A549 (cell line): ENCODE data around the gene PTPRD. TPM values are rescaled to one million over a fixed set of nuclear protein-coding genes. Genes with fewer than 3 reads are reported as not detected.

ENCODE experiments used
- ATAC-seq, 2 experiments: fragments of 200-7000 bp in 1 of 2; fragments of >200 bp in 1 of 2; cut with Nextera tagmentation in 1 of 2; cut with Tn5 transposase in 1 of 2; 3 replicates each; pipeline versions ENCODE4 v1.8.0 to v1.9.1; 2018 to 2020; ENCODE audit warnings: mild to moderate bottlenecking in 1 of 2, moderate library complexity in 1 of 2
- CTCF ChIA-PET: fragments of 300-600 bp; sonication (Branson Sonifier 250); formaldehyde crosslinking; extraction: SDS; loops from one replicate; lab custom pipeline; 2021; ENCODE audit warnings: antibody characterized with exemption, inconsistent platforms; lab: Yijun Ruan, JAX
- POLR2A ChIA-PET: fragments of 350-600 bp; formaldehyde crosslinking; extraction: SDS; loops from one replicate; lab custom pipeline; 2021; ENCODE audit warnings: antibody characterized with exemption, inconsistent platforms; lab: Yijun Ruan, JAX
- DNase-seq, 2 experiments: peaks; one replicate each; pipeline versions ENCODE4 v3.0.0 to v3.0.0-alpha.2; 2011 to 2016; ENCODE audit warnings: low read depth in 1 of 2, low spot score in 1 of 2
- FAIRE-seq: peaks from 2 replicates; lab custom pipeline; 2011; peaks lifted over from hg19 to GRCh38; lab: Jason Lieb, UNC
- H3K27ac ChIP-seq, 2 experiments: fragments of >200 bp; sonication (Bioruptor Twin); formaldehyde crosslinking; 3 replicates each; pipeline ENCODE4 v1.5.1; 2016 to 2017
- H3K4me1 ChIP-seq: fragments of >200 bp; sonication (Bioruptor Twin); formaldehyde crosslinking; 3 replicates; pipeline ENCODE4 v1.6.1; 2016
- H3K4me2 ChIP-seq: fragments of >200 bp; sonication (Bioruptor Twin); formaldehyde crosslinking; 3 replicates; pipeline ENCODE4 v1.6.1; 2016
- H3K4me3 ChIP-seq: fragments of >200 bp; sonication (Bioruptor Twin); formaldehyde crosslinking; 3 replicates; pipeline ENCODE4 v1.5.1; 2016
- H3K9me3 ChIP-seq: fragments of >200 bp; sonication (Bioruptor Twin); formaldehyde crosslinking; 3 replicates; pipeline ENCODE4 v1.6.1; 2016
- CBX2 ChIP-seq: fragments of 200-600 bp; sonication (generic); IDR thresholded peaks from 2 replicates; pipeline ENCODE4 v1.6.1; 2016; ENCODE audit warnings: low read depth, mild to moderate bottlenecking, borderline replicate concordance
- CBX8 ChIP-seq: fragments of 200-600 bp; sonication (generic); IDR thresholded peaks from 2 replicates; pipeline ENCODE4 v1.6.1; 2016
- CHD2 ChIP-seq: fragments of 150-350 bp; IDR thresholded peaks from 2 replicates; pipeline ENCODE4 v1.6.1; 2014; ENCODE audit warnings: low read length; ENCODE audit not compliant: partially characterized antibody
- CHD4 ChIP-seq: fragments of 200-600 bp; sonication (generic); IDR thresholded peaks from 2 replicates; pipeline ENCODE4 v1.6.1; 2016; ENCODE audit warnings: antibody characterized with exemption, mild to moderate bottlenecking, borderline replicate concordance
- EHF ChIP-seq: fragments of 250-450 bp; sonication (Bioruptor Pico); IDR thresholded peaks from 2 replicates; pipeline ENCODE4 v1.5.0; 2020; ENCODE audit warnings: mild to moderate bottlenecking
- HOXB5 ChIP-seq: fragments of 250-450 bp; sonication (Bioruptor Pico); IDR thresholded peaks from 2 replicates; pipeline ENCODE4 v1.5.0; 2020; ENCODE audit warnings: mild to moderate bottlenecking, moderate library complexity
- JUNB ChIP-seq: fragments of >200 bp; sonication (Bioruptor Twin); formaldehyde crosslinking; IDR thresholded peaks from 2 replicates; pipeline ENCODE4 v1.6.1; 2016
- MAX ChIP-seq: IDR thresholded peaks from 2 replicates; pipeline ENCODE4 v1.6.1; 2012
- MAZ ChIP-seq: fragments of 150-350 bp; IDR thresholded peaks from 2 replicates; pipeline ENCODE4 v1.6.1; 2014; ENCODE audit warnings: antibody characterized with exemption, low read depth, low read length, borderline replicate concordance
- NPAS2 ChIP-seq: fragments of 250-450 bp; sonication (Bioruptor Pico); IDR thresholded peaks from 2 replicates; pipeline ENCODE4 v1.8.0; 2022; ENCODE audit warnings: mild to moderate bottlenecking, moderate library complexity, borderline replicate concordance
- NR3C1 ChIP-seq: fragments of >200 bp; sonication (Bioruptor Twin); formaldehyde crosslinking; IDR thresholded peaks from 3 replicates; pipeline ENCODE4 v1.6.1; 2017
- PHF8 ChIP-seq: fragments of 200-600 bp; sonication (generic); IDR thresholded peaks from 2 replicates; pipeline ENCODE4 v1.6.1; 2016; ENCODE audit warnings: low read depth, mild to moderate bottlenecking, antibody characterized with exemption, moderate library complexity, borderline replicate concordance
- RAD21 ChIP-seq, 2 experiments: fragments of >200 bp in 1 of 2; sonication (Bioruptor Twin) in 1 of 2; formaldehyde crosslinking in 1 of 2; IDR thresholded peaks in 1 of 2; conservative IDR thresholded peaks in 1 of 2; 2 replicates in 1 of 2; 3 replicates in 1 of 2; pipeline ENCODE4 v1.6.1; 2012 to 2018; ENCODE audit warnings: inconsistent platforms in 1 of 2
- RARB ChIP-seq: fragments of 250-450 bp; sonication (Bioruptor Pico); IDR thresholded peaks from 2 replicates; pipeline ENCODE4 v1.8.0; 2021; ENCODE audit warnings: mild to moderate bottlenecking, moderate library complexity
- REST ChIP-seq: fragments of 200-600 bp; sonication (generic); IDR thresholded peaks from 2 replicates; pipeline ENCODE4 v1.6.1; 2016; ENCODE audit warnings: antibody characterized with exemption, mild to moderate bottlenecking, moderate library complexity
- SMC3 ChIP-seq: fragments of >200 bp; sonication (Bioruptor Twin); formaldehyde crosslinking; IDR thresholded peaks from 3 replicates; pipeline ENCODE4 v1.6.1; 2018; ENCODE audit warnings: inconsistent platforms
- SREBF2 ChIP-seq: fragments of 450-650 bp; IDR thresholded peaks from 2 replicates; pipeline ENCODE4 v1.6.1; 2014; ENCODE audit warnings: mild to moderate bottlenecking, moderate library complexity
- ZC3H11A ChIP-seq: fragments of 450-650 bp; IDR thresholded peaks from 2 replicates; pipeline ENCODE4 v1.6.1; 2014; ENCODE audit warnings: antibody characterized with exemption, mild to moderate bottlenecking
- WGBS: methylation state at CpG from one replicate; pipeline ENCODE4 v1.1.6; 2017; ENCODE audit errors: missing lambda C conversion rate; 5-methylcytosine and 5-hydroxymethylcytosine counted together
- polyA plus RNA-seq, 4 experiments: library from polyadenylated mRNA; depleted of rRNA in 3 of 4; stranded (reverse); fragments of >200 nt; fragmentation: RNase III in 1 of 4; extraction: RNeasy Plus Mini Kit Qiagen cat#74134 plus additional on column Dnase treatment in 1 of 4; gene quantifications; 2 replicates in 3 of 4; 3 replicates in 1 of 4; pipeline ENCODE4 v1.2.3, GENCODE V29; 2011 to 2017
- TF ChIP-seq, protein P1 (sequence below): fragments of 250-450 bp; sonication (Bioruptor Pico); IDR thresholded peaks from 2 replicates; pipeline ENCODE4 v1.5.0; 2020; ENCODE audit warnings: low read depth, mild to moderate bottlenecking, moderate library complexity
- TF ChIP-seq, protein P2 (sequence below): IDR thresholded peaks from 2 replicates; pipeline ENCODE4 v1.6.1; 2012
- TF ChIP-seq, protein P3 (sequence below): IDR thresholded peaks from 2 replicates; pipeline ENCODE4 v1.6.1; 2012; ENCODE audit warnings: low read depth, borderline replicate concordance

Gene PTPRD
- polyA plus RNA-seq, 2 of the 4 experiments (the other 2 are of a cell fraction), result 0.39 to 1.3 TPM

DNA sequence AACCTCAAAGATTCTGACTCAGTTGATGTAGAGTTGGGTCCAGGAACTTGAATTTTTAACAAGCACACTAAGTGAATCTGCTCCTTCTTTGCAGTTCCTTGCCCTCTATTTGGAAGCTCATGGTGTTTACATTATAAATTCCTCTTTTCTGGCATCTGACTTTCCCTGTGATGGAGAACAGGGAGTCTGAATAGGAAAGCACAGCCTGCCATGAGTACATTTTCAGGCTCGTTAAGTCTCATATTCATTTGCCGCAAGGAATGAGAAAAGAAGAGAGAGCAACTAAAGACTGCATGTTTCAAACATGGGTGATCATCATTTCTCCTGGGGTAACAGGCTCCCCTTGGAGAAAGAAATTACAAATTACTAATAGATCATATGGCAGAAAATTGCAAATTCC, 2345.2 kb downstream of the PTPRD start:
- 48% methylated on average over 2 of the region's 2 CpGs for WGBS
- ATAC-seq, result no peak
- no peak overlapping the region for H3K4me3 ChIP-seq
- TF ChIP-seq PHF8 (no peak), SREBF2 (no peak), CHD2 (no peak), CHD4 (no peak)
- TF ChIP-seq, protein P1, sequence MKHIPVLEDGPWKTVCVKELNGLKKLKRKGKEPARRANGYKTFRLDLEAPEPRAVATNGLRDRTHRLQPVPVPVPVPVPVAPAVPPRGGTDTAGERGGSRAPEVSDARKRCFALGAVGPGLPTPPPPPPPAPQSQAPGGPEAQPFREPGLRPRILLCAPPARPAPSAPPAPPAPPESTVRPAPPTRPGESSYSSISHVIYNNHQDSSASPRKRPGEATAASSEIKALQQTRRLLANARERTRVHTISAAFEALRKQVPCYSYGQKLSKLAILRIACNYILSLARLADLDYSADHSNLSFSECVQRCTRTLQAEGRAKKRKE, result no peak
- DNase-seq, result no peak
- ChIA-PET CTCF (no interaction called here), POLR2A (no interaction called here)
- no peak overlapping the region for H3K27ac ChIP-seq
- no peak for FAIRE-seq
- H3K4me2 ChIP-seq, result no peak overlapping the region
- no peaks in the 10 kb centered on the region for H3K9me3 ChIP-seq
- H3K4me1 ChIP-seq, result no peaks in the 10 kb centered on the region

- CTCF ChIA-PET, result no interaction called here
- H3K4me3 ChIP-seq, result no peak overlapping the region
- WGBS, result 0% methylated on average over 1 of the region's 1 CpG
Observed at GRCh38 chr9:8266861-8267260, 2345.9 kb downstream of the PTPRD start.

More at GRCh38 chr9:8266861-8267260, 2345.9 kb downstream of the PTPRD start:
- no peak for ATAC-seq
- no peak for DNase-seq
- TF ChIP-seq ZC3H11A (no peak), RARB (CRISPR knock-in tag) (no peak), MAX (no peak), SMC3 (no peak), HOXB5 (no peak), EHF (CRISPR knock-in tag) (no peak), RAD21 (conservative IDR thresholded peaks at IDR 0.05 in 1 of 2, IDR thresholded peaks at IDR 0.05 in 1 of 2) (no peak), CBX8 (no peak), JUNB (no peak), MAZ (no peak), NR3C1 (no peak), CBX2 (no peak), NPAS2 (CRISPR knock-in tag) (no peak), REST (no peak)
- TF ChIP-seq, protein P2, sequence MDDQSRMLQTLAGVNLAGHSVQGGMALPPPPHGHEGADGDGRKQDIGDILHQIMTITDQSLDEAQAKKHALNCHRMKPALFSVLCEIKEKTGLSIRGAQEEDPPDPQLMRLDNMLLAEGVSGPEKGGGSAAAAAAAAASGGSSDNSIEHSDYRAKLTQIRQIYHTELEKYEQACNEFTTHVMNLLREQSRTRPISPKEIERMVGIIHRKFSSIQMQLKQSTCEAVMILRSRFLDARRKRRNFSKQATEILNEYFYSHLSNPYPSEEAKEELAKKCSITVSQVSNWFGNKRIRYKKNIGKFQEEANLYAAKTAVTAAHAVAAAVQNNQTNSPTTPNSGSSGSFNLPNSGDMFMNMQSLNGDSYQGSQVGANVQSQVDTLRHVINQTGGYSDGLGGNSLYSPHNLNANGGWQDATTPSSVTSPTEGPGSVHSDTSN, result no peak
- TF ChIP-seq, protein P3, sequence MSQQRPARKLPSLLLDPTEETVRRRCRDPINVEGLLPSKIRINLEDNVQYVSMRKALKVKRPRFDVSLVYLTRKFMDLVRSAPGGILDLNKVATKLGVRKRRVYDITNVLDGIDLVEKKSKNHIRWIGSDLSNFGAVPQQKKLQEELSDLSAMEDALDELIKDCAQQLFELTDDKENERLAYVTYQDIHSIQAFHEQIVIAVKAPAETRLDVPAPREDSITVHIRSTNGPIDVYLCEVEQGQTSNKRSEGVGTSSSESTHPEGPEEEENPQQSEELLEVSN, result no peak
- no peaks in the 10 kb centered on the region for H3K9me3 ChIP-seq
- no peak overlapping the region for H3K27ac ChIP-seq
- no peaks in the 10 kb centered on the region for H3K4me1 ChIP-seq
- FAIRE-seq, result no peak
- POLR2A ChIA-PET, result no interaction called here
- no peak overlapping the region for H3K4me2 ChIP-seq
